Measurements from ENCODE around the gene TRAPPC5. TPM values are rescaled to one million over a fixed set of nuclear protein-coding genes. Genes with fewer than 3 reads are reported as not detected.
A peak's percentile ranks its signal among the peaks of the same experiment; 100 is the strongest.

Gene TRAPPC5
- total RNA-seq, 1 donor from 2014 or later = 110 TPM

DNA sequence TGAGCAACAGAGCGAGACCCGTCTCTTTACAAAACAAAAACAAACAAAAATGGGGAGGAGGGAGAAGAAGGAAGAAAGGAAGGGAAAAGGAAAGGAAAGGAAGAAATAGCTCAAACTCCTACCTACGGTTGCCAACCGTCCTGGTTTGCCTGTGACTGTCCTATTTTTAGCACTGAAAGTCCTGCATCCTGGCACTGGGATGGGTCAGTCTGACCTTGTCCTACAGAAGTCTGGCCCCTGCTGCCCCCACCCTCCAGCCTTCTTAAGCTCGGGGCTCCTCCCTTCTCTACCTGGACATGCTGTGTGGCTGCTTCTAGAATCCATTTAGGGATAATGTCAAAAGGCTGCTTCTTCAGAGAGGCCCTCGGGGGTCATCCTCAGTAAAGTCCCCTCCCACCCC, 45.0 kb upstream of the TRAPPC5 start:
- intact Hi-C loops (cut with micrococcal nuclease) = loop anchor here (2.0 kb wide), 2 partner anchors 17 to 101 kb away; partner anchors contain the start of gene PNPLA6
- TF ChIP-seq, protein P1, sequence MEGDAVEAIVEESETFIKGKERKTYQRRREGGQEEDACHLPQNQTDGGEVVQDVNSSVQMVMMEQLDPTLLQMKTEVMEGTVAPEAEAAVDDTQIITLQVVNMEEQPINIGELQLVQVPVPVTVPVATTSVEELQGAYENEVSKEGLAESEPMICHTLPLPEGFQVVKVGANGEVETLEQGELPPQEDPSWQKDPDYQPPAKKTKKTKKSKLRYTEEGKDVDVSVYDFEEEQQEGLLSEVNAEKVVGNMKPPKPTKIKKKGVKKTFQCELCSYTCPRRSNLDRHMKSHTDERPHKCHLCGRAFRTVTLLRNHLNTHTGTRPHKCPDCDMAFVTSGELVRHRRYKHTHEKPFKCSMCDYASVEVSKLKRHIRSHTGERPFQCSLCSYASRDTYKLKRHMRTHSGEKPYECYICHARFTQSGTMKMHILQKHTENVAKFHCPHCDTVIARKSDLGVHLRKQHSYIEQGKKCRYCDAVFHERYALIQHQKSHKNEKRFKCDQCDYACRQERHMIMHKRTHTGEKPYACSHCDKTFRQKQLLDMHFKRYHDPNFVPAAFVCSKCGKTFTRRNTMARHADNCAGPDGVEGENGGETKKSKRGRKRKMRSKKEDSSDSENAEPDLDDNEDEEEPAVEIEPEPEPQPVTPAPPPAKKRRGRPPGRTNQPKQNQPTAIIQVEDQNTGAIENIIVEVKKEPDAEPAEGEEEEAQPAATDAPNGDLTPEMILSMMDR (IDR thresholded peaks at IDR 0.05) = no peak
- Mint-ChIP-seq H3K9me3 (no peaks in the 10 kb centered on the region), H3K4me1 (peaks cover 40% of the 10 kb centered on the region), H3K27me3 (no peaks in the 10 kb centered on the region), H3K36me3 (ENCODE audit: low read depth) (peaks cover 24% of the 10 kb centered on the region), H3K27ac (no peak overlapping the region), H3K4me3 (peak overlapping the region; percentile 86)
- no peak for ATAC-seq (ENCODE audit: low read depth)
- POLR2A ChIA-PET = no interaction called here
- CTCF ChIA-PET = no interaction called here
- no peak for DNase-seq

GRCh38 chr19:7636317-7636690, 44.3 kb upstream of the TRAPPC5 start:
- CTCF ChIA-PET = no interaction called here
- TF ChIP-seq, protein P1 (IDR thresholded peaks at IDR 0.05) = no peak
- DNase-seq (no peak), ATAC-seq (ENCODE audit: low read depth) (no peak)
- Mint-ChIP-seq H3K36me3 (ENCODE audit: low read depth) (peaks cover 24% of the 10 kb centered on the region), H3K4me1 (peaks cover 36% of the 10 kb centered on the region), H3K27me3 (no peaks in the 10 kb centered on the region), H3K4me3 (peak overlapping the region; percentile 86), H3K27ac (peak overlapping the region; percentile 90), H3K9me3 (no peaks in the 10 kb centered on the region)
- POLR2A ChIA-PET = interaction anchor here (1.6 kb wide), 1 partner anchor 284 kb away, joined by 5 read pairs; the partner anchor contains the start of gene SNAPC2
- intact Hi-C loops (cut with micrococcal nuclease) = loop anchor here (2.0 kb wide), 2 partner anchors 16 to 102 kb away; partner anchors contain the start of gene PNPLA6

- ATAC-seq (ENCODE audit: low read depth) (peak; percentile 98), DNase-seq (peak; percentile 93)
- peak within 1 kb of the TSS; percentile 86 for H3K4me3 Mint-ChIP-seq
- POLR2A ChIA-PET = interaction anchor here (0.6 to 2.7 kb wide), 6 partner anchors 8 to 692 kb away, joined by 3 to 13 read pairs (median 4); partner anchors contain the start of genes FCER2, PET100, SNAPC2 and TRAPPC5
- H3K4me1 Mint-ChIP-seq = peaks cover 36% of the 10 kb centered on the region
- H3K9me3 Mint-ChIP-seq = no peaks in the 10 kb centered on the region
- peaks cover 24% of the 10 kb centered on the region for H3K36me3 Mint-ChIP-seq (ENCODE audit: low read depth)
- CTCF ChIA-PET = interaction anchor here (1.0 to 2.5 kb wide), 4 partner anchors 15 to 256 kb away, joined by 3 to 7 read pairs (median 4); no protein-coding TSS in a partner anchor
- H3K27me3 Mint-ChIP-seq = no peaks in the 10 kb centered on the region
- TF ChIP-seq, protein P1 (IDR thresholded peaks at IDR 0.05) = no peak
- intact Hi-C loops (cut with micrococcal nuclease) = loop anchor here (1.0 to 2.0 kb wide), 4 partner anchors 8 to 102 kb away; partner anchors contain the start of genes PET100, PNPLA6, TRAPPC5 and XAB2
- peak within 1 kb of the TSS; percentile 90 for H3K27ac Mint-ChIP-seq
These were observed 43.8 kb upstream of the TRAPPC5 start, which contains the start of gene STXBP2 for GRCh38 chr19:7636691-7637373. Gene STXBP2 (plus strand): TSS chr19:7637110. CDS start chr19:7637150, 40 bp downstream.

DNA sequence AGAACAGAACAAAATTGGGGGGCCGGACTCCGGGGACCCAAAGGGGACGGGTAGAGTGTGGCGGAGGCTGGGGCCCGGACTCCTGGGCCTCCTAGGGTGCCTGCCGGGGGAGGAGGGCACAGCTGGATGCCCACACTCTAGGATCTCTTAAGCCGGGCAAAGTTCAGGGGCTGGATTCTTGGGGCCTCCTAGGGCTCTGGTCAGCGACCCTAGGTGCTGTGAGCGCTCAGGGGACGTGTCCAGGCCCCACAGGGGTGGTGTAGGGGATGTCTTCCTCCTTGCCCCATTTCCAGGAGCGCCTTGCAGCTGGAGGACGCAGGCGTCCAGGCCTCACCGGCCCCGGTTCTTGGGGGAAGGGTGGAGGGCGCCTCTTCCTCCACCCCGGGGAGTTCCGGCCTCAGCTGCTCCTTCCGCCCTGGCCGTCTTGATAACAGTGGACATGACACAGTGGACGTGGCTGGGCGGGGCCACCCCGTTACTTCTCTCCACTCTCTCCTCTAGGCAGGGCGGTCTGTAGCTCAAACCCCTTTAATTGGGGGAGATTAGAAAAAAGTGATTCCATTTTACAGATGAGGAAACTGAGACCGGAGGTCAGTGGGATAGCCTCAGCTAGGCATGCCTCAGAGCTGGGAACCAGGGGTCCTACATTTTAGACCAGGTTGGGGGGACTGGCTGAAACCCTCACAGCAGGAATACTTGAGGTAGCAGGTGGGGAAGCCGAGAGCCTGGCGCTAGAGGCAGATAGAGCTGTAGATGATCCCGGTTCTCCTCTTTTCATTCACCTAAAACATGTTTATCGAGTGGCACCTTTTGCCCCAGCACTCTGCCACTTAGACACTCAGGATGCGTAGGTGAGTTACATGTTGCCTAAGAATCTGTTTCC, 43.0 kb upstream of the TRAPPC5 start:
- peak overlapping the region; percentile 90 for H3K27ac Mint-ChIP-seq
- H3K9me3 Mint-ChIP-seq = no peaks in the 10 kb centered on the region
- H3K27me3 Mint-ChIP-seq = no peaks in the 10 kb centered on the region
- peak overlapping the region; percentile 86 for H3K4me3 Mint-ChIP-seq
- H3K4me1 Mint-ChIP-seq = peaks cover 36% of the 10 kb centered on the region
- TF ChIP-seq, protein P1 (IDR thresholded peaks at IDR 0.05) = no peak
- ATAC-seq (ENCODE audit: low read depth) = peak; percentile 22
- intact Hi-C loops (cut with micrococcal nuclease) = loop anchor here (1.0 to 2.0 kb wide), 4 partner anchors 8 to 103 kb away; partner anchors contain the start of genes PET100, PNPLA6, TRAPPC5 and XAB2
- CTCF ChIA-PET = interaction anchor here (1.0 to 2.5 kb wide), 5 partner anchors 14 to 255 kb away, joined by 3 to 7 read pairs (median 4); partner anchors contain the start of gene TRAPPC5
- no peak for DNase-seq
- H3K36me3 Mint-ChIP-seq (ENCODE audit: low read depth) = peaks cover 26% of the 10 kb centered on the region
- POLR2A ChIA-PET = interaction anchor here (0.5 to 2.7 kb wide), 11 partner anchors 8 to 692 kb away, joined by 3 to 13 read pairs (median 4); partner anchors contain the start of genes FCER2, PET100, SNAPC2 and TRAPPC5
